ENCODE measurements around the gene PLCXD1.
"Not testable (repeated sequence)": the region's sequence is repeated elsewhere in the genome, so short reads cannot be mapped to it uniquely, and the experiment has no call there.

The PLCXD1 gene

GRCh38 chrX:264006-264405 lies 17.2 kb upstream of the PLCXD1 start:
- DNase-seq, result peak in 1 of 2 donors; percentile 14

DNA sequence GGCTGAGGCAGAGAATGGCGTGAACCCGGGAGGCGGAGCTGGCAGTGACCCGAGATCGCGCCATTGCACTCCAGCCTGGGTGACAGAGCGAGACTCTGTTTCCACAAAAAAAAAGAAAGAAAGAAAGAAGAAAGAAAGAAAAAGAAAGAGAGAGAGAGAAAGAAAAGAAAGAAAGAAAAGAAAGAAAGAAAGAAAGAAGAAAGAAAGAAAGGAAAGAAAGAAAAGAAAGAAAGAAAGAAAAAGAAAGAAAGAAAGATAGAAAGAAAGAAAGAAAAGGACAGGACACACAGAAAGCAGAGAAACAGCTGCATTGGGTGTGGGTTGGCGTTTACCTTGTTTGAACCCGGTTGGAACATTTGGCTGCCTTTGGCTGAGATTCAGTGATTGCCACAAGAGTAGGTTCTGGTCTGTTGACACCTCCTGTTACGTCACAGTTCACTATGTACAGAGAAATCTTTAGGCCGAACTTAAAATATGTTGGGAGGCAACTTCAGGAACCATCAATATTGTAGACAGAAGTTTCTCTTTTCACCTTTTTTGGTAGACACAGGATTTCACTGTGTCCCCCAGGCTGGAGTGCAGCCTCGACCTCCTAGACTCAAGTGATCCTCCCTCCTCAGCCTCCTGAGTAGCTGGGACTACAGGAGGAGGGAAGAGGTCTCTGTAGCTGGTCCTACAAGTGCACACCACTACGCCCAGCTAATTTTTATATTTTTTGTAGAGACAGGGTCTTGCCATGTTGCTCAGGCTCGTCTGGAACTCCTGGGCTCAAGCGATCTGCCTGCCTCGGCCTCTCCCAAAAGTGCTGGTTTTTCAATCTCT lies 16.3 kb upstream of the PLCXD1 start:
- DNase-seq, result no peak

DNA sequence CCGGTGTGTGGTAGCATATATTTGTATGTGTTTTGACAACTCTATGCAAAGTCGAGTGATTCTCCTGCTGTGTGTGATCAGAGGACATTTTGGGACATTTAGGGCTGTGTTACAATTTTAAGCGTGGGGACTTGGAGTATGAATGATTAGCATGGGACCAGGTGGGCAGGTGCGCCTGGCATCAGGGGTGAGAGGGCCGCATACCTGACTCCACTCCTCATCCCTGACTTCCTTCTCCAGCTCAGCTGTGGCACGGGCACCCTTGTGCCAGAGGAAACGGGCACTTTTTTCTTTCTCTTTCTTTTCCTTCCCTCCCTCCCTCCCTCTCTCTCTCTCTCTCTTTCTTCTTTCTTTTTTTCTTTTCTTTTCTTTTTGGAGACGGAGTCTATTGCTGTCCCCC lies 15.7 kb upstream of the PLCXD1 start:
- DNase-seq, result no peak

GRCh38 chrX:267771-268261 lies 13.4 kb upstream of the PLCXD1 start:
- peak in 1 of 2 donors; percentile 9 for DNase-seq

DNA sequence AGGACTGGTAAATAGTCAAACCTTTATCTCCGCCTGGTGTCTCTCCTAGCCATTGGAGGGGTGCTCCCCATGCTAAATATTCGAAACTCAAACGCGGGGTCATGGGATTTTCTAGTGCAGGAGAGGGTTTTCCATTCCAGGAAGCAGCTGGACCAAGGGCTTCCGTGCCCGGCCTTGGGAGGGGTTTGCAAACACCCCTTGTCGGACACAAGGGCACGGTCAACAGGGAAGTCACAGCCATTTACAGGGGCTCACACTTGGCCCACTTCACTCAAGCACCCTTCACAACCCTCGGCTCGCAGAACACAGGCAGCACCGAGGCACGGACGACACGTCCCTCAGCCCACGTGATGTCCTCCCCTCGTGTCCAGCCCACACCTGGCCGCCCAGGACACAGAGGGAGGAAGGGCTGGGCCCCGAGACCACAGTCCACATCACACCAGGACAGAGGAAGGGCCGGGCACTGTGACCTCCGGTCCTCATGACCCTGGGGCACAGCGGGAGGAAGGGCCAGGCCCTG lies 10.3 kb upstream of the PLCXD1 start:
- DNase-seq, result peak in 1 of 2 donors; percentile 12

- no peak for DNase-seq
Measured at GRCh38 chrX:274904-275475, 6.2 kb upstream of the PLCXD1 start.

DNA sequence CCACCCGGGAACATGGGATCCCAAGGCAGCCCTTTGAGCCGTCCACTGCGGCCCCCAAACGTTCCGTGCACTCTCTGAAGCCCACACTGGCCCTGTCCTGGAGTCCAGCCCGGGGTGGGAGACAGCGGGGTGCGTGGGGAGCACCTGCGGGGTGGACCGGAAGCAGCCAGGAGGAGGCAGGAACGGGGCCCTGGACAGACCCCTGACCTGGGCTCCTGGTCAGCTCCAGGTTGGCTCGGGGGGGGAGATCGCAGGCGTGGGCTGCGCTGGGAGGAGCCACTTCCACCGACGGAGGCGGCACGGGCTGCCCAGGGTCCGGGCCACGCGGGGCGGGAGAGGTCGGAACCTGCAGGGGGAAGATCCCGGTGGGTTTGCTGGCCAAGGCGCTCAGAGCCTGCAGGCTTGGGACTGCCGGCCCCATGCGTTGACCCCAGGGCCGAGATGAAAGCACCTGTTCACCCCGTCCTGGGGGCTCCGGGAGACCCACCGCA lies 5.7 kb upstream of the PLCXD1 start:
- DNase-seq, result no peak

GRCh38 chrX:275967-276580 lies 5.1 kb upstream of the PLCXD1 start:
- peak; percentile 43 to 62 for DNase-seq

- peak; percentile 33 to 44 for DNase-seq
Measured at GRCh38 chrX:276581-277201, 4.5 kb upstream of the PLCXD1 start.

DNA sequence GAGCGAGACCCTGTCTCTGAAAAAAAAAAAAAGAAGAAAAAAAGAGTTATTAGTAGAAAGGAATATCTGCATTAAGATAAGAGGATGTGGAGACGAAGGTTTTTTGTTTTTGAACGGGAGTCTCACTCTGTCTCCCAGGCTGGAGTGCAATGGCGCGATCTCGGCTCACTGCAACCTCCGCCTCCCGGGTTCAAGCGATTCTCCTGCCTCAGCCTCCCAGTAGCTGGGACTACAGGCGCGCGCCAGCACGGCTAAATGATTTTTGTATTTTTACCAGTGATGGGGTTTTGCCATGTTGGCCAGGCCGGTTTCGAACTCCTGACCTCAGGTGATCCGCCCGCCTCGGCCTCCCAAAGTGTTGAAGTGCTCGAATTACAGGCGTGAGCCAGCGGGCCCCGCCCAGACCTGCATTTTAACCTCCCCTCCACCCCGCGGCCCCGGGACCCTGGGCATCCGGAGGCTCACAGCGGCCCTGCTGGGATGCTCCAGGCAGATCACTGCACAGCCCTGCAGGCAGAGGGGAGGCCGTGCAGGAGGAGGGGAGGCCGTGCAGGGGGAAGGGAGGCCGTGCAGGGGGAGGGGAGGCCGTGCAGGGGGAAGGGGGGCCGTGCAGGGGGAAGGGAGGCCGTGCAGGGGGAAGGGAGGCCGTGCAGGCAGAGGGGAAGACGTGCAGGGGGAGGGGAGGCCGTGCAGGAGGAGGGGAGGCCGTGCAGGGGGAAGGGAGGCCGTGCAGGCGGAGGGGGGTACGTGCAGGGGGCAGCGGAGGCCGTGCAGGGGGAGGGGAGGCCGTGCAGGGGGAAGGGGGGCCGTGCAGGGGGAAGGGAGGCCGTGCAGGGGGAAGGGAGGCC lies 1.2 kb upstream of the PLCXD1 start:
- not testable (repeated sequence) for DNase-seq

DNA sequence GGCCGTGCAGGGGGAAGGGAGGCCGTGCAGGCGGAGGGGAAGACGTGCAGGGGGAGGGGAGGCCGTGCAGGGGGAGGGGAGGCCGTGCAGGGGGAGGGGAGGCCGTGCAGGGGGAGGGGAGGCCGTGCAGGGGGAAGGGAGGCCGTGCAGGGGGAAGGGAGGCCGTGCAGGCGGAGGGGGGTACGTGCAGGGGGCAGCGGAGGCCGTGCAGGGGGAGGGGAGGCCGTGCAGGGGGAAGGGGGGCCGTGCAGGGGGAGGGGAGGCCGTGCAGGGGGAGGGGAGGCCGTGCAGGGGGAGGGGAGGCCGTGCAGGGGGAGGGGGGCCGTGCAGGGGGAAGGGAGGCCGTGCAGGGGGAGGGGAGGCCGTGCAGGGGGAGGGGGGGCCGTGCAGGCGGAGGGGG lies 459 bp upstream of the PLCXD1 start:
- not testable (repeated sequence) for DNase-seq

DNA sequence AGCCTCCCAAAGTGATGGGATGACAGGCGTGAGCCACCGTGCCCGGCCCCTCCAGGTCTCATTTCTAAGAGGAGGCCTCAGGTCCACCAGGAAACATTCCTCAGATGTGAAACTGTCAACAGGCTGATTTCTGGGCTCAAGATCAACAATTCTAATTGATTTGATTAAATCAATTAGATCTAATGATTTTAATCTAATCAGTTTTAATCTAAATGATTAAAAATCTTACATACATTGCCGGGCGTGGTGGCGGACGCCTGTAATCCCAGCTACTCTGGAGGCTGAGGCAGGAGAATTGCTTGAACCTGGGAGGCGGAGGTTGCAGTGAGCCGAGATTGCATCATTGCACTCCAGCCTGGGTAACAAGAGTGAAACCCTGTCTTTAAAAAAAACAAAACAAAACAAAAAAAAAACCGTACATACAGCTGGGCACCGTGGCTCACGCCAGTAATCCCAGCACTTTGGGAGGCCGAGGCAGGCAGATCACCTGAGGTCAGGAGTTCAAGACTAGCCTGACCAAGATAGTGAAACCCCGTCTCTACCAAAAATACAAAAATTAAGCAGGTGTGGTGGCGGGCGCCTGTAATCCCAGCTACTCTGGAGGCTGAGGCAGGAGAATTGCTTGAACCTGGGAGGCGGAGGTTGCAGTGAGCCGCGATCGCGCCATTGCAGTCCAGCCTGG lies 960 bp downstream of the PLCXD1 start:
- not testable (repeated sequence) for DNase-seq

GRCh38 chrX:283115-283845 lies 2.1 kb downstream of the PLCXD1 start:
- DNase-seq, result peak; percentile 92

DNA sequence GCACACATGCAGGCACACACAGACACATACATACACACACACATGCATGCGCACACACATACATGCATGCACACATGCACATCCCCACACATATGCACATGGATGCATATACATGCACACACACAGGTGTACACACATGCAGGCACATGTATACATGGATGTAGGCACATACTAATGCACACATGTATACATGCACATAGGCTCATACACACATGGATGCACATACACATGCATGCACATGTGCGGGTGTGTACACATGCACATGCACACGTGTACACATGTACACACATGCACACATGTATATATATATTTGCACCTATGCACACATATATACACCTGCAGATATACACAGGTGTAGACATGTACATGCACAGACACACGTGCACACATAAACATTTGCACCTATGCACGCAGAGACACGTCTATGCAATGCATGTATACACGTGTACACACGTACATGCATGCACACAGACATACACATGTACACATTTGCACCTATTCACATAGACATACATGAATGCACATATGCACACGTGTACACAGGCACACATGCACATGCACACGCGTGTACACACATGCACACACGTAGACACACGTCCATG lies 4.0 kb downstream of the PLCXD1 start:
- DNase-seq, result no peak

DNA sequence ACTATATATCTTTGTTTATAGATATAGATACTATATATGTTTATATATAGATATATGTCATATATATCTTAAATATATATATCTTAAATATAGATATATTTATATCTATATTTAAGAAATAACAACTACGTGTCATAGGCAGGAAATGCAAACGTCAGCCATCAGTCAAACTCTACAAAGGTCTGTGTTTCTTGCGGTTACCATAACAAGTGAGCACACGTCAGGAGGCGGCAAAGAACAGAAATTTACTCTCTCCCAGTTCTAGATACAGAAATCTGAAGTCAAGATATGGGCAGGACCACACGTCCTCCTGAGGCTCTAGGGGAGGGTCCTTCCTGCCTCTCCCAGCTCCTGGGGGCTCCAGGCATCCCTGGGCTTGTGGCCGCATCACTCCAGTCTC lies 6.5 kb downstream of the PLCXD1 start:
- DNase-seq, result no peak

GRCh38 chrX:288561-288991 lies 7.4 kb downstream of the PLCXD1 start:
- no peak for DNase-seq

GRCh38 chrX:290476-291166 lies 9.4 kb downstream of the PLCXD1 start:
- DNase-seq, result no peak

- no peak for DNase-seq
Measured at GRCh38 chrX:291411-291901, 10.3 kb downstream of the PLCXD1 start.

Data from stimulated activated CD4-positive, alpha-beta T cell treated with anti-CD3 and anti-CD28 coated beads, Interleukin-2, amount 100 ng/mL, for 24 hours (primary cell).